Ishikawa (cell line): Measurements from ENCODE around the gene PYDC2.

Source experiments
- EP300 ChIP-seq: IDR thresholded peaks from 2 replicates; pipeline ENCODE4 v1.6.1; 2012; ENCODE audit warnings: borderline replicate concordance
- TAF1 ChIP-seq: IDR thresholded peaks from 2 replicates; pipeline ENCODE4 v1.6.1; 2012; ENCODE audit warnings: low read depth, mild to moderate bottlenecking

GRCh38 chr3:191414286-191414685, 46.7 kb upstream of the PYDC2 start:
- TF ChIP-seq EP300: no peak
- TF ChIP-seq TAF1: no peak
